IMR-90 (cell line): ENCODE measurements around the gene TSPAN14.

Experiments used
- CTCF ChIP-seq: conservative IDR thresholded peaks from 2 replicates; pipeline ENCODE4 v1.5.1; 2012; ENCODE audit warnings: mild to moderate bottlenecking, low read depth, low read length, improper control_type of control experiment
- RCOR1 ChIP-seq: IDR thresholded peaks from 2 replicates; pipeline ENCODE4 v1.6.1; 2012; ENCODE audit warnings: mild to moderate bottlenecking, low read length, improper control_type of control experiment; ENCODE audit not compliant: insufficient replicate concordance

GRCh38 chr10:80409121-80409520, 45.0 kb upstream of the TSPAN14 start:
- TF ChIP-seq RCOR1 (no peak), CTCF (no peak)
